Hematopoietic multipotent progenitor cell treated with erythropoietin and hydrocortisone succinate and interleukin-3 and kit ligand, for 15 days (in vitro differentiated cells): Measurements from ENCODE around the gene PGP.

Experiments used
- DNase-seq: peaks from one replicate; pipeline ENCODE4 v3.0.0-alpha.2; 2015; ENCODE audit warnings: low spot score

The PGP gene

GRCh38 chr16:2237493-2238149 lies 23.0 kb upstream of the PGP start:
- no peak for DNase-seq

GRCh38 chr16:2237102-2237482 lies 22.5 kb upstream of the PGP start:
- DNase-seq: no peak

GRCh38 chr16:2236337-2237101 lies 21.9 kb upstream of the PGP start, which contains the start of gene DNASE1L2:
TSS of gene DNASE1L2 (plus strand) at chr16:2236444. CDS start at chr16:2236817, 373 bp downstream.
- no peak for DNase-seq

- no peak for DNase-seq
These were observed 21.2 kb upstream of the PGP start for GRCh38 chr16:2235695-2236336.

GRCh38 chr16:2235234-2235651 lies 20.6 kb upstream of the PGP start:
- DNase-seq: no peak

- no peak for DNase-seq
These were observed 20.2 kb upstream of the PGP start for GRCh38 chr16:2234813-2235170.

- no peak for DNase-seq
These were observed 19.5 kb upstream of the PGP start for GRCh38 chr16:2233872-2234812.

- DNase-seq: no peak
These were observed 18.6 kb upstream of the PGP start for GRCh38 chr16:2233046-2233775.

GRCh38 chr16:2232094-2232990 lies 17.7 kb upstream of the PGP start:
- no peak for DNase-seq

GRCh38 chr16:2231016-2231931 lies 16.6 kb upstream of the PGP start:
- DNase-seq: no peak

GRCh38 chr16:2230376-2230775 lies 15.7 kb upstream of the PGP start:
- DNase-seq: no peak

- no peak for DNase-seq
These were observed 15.1 kb upstream of the PGP start for GRCh38 chr16:2229632-2230250.

- no peak for DNase-seq
These were observed 14.5 kb upstream of the PGP start for GRCh38 chr16:2229091-2229490.

GRCh38 chr16:2228161-2228824 lies 13.7 kb upstream of the PGP start:
- no peak for DNase-seq

- no peak for DNase-seq
These were observed 12.3 kb upstream of the PGP start for GRCh38 chr16:2226918-2227317.

GRCh38 chr16:2226245-2226793 lies 11.7 kb upstream of the PGP start:
- no peak for DNase-seq

- peak; percentile 44 for DNase-seq
These were observed 9.4 kb upstream of the PGP start for GRCh38 chr16:2223942-2224486.
